Activated CD4-positive, alpha-beta T cell treated with anti-CD3 and anti-CD28 coated beads, Interleukin-2, amount 10 ng/mL, durations not matched to agents 24 days and 14 days (primary cell): ENCODE data around the gene ATP10D. TPM values are rescaled to one million over a fixed set of nuclear protein-coding genes. Genes with fewer than 3 reads are reported as not detected.

Experiments
- DNase-seq: peaks from one replicate; pipeline ENCODE4 v3.0.0; 2022
- H3K27ac Mint-ChIP-seq: one replicate; pipeline ENCODE4 v1.8.0; 2022; ENCODE audit warnings: mild to moderate bottlenecking, mixed read lengths
- H3K27me3 Mint-ChIP-seq: one replicate; pipeline ENCODE4 v1.8.0; 2022; ENCODE audit warnings: mixed read lengths
- H3K36me3 Mint-ChIP-seq: one replicate; pipeline ENCODE4 v1.8.0; 2022; ENCODE audit warnings: low read depth, mild to moderate bottlenecking, mixed read lengths
- H3K4me1 Mint-ChIP-seq: one replicate; pipeline ENCODE4 v1.8.0; 2021; ENCODE audit warnings: mixed read lengths
- H3K4me3 Mint-ChIP-seq: one replicate; pipeline ENCODE4 v1.8.0; 2022; ENCODE audit warnings: mild to moderate bottlenecking, moderate library complexity, mixed read lengths
- H3K9me3 Mint-ChIP-seq: one replicate; pipeline ENCODE4 v1.8.0; 2021; ENCODE audit warnings: mixed read lengths
- intact Hi-C: fragments of 100-400 bp; cut with micrococcal nuclease; formaldehyde crosslinking; loops from one replicate; pipeline ENCODE4 v1.15.1; 2023
- total RNA-seq: library from RNA; stranded (reverse); gene quantifications from 2 replicates; pipeline ENCODE4 v1.2.3, GENCODE V29; 2022

Gene ATP10D
- total RNA-seq, 1 donor from 2014 or later = 1.3 TPM

GRCh38 chr4:47606482-47606881, 121.4 kb downstream of the ATP10D start:
- intact Hi-C loops = no loop called here
- H3K27me3 Mint-ChIP-seq = no peaks in the 10 kb centered on the region
- no peaks in the 10 kb centered on the region for H3K36me3 Mint-ChIP-seq
- H3K4me3 Mint-ChIP-seq = no peak overlapping the region
- no peaks in the 10 kb centered on the region for H3K4me1 Mint-ChIP-seq
- no peaks in the 10 kb centered on the region for H3K9me3 Mint-ChIP-seq
- no peak overlapping the region for H3K27ac Mint-ChIP-seq
- no peak for DNase-seq

GRCh38 chr4:47612116-47613023, 127.3 kb downstream of the ATP10D start:
- Mint-ChIP-seq H3K4me3 (no peak overlapping the region), H3K36me3 (no peaks in the 10 kb centered on the region), H3K27ac (no peak overlapping the region), H3K27me3 (no peaks in the 10 kb centered on the region), H3K4me1 (no peaks in the 10 kb centered on the region), H3K9me3 (no peaks in the 10 kb centered on the region)
- intact Hi-C loops = no loop called here
- no peak for DNase-seq

GRCh38 chr4:47615385-47615784, 130.3 kb downstream of the ATP10D start:
- Mint-ChIP-seq H3K4me1 (no peaks in the 10 kb centered on the region), H3K9me3 (no peaks in the 10 kb centered on the region), H3K36me3 (no peaks in the 10 kb centered on the region), H3K4me3 (no peak overlapping the region), H3K27ac (no peak overlapping the region), H3K27me3 (no peaks in the 10 kb centered on the region)
- DNase-seq = no peak
- intact Hi-C loops = no loop called here

GRCh38 chr4:47617607-47618006, 132.5 kb downstream of the ATP10D start:
- Mint-ChIP-seq H3K27me3 (no peaks in the 10 kb centered on the region), H3K4me1 (no peaks in the 10 kb centered on the region), H3K9me3 (peaks cover 1% of the 10 kb centered on the region), H3K27ac (no peak overlapping the region), H3K4me3 (no peak overlapping the region), H3K36me3 (no peaks in the 10 kb centered on the region)
- intact Hi-C loops = no loop called here
- DNase-seq = no peak

- intact Hi-C loops = no loop called here
- no peak for DNase-seq
- Mint-ChIP-seq H3K27me3 (peaks cover 4% of the 10 kb centered on the region), H3K9me3 (peaks cover 3% of the 10 kb centered on the region), H3K4me1 (no peaks in the 10 kb centered on the region), H3K4me3 (no peak overlapping the region), H3K27ac (no peak overlapping the region), H3K36me3 (no peaks in the 10 kb centered on the region)
Observed at GRCh38 chr4:47619691-47620090, 134.6 kb downstream of the ATP10D start.

GRCh38 chr4:47621181-47621580, 136.1 kb downstream of the ATP10D start:
- no peaks in the 10 kb centered on the region for H3K4me1 Mint-ChIP-seq
- no peak overlapping the region for H3K4me3 Mint-ChIP-seq
- peaks cover 6% of the 10 kb centered on the region for H3K27me3 Mint-ChIP-seq
- peaks cover 3% of the 10 kb centered on the region for H3K9me3 Mint-ChIP-seq
- no peak for DNase-seq
- H3K36me3 Mint-ChIP-seq = no peaks in the 10 kb centered on the region
- intact Hi-C loops = no loop called here
- no peak overlapping the region for H3K27ac Mint-ChIP-seq

- no peak for DNase-seq
- Mint-ChIP-seq H3K27me3 (peaks cover 9% of the 10 kb centered on the region), H3K36me3 (no peaks in the 10 kb centered on the region), H3K4me1 (no peaks in the 10 kb centered on the region), H3K27ac (no peak overlapping the region), H3K4me3 (no peak overlapping the region), H3K9me3 (peaks cover 3% of the 10 kb centered on the region)
- intact Hi-C loops = no loop called here
Observed at GRCh38 chr4:47624031-47624441, 139.0 kb downstream of the ATP10D start.

GRCh38 chr4:47631161-47631560, 146.1 kb downstream of the ATP10D start:
- Mint-ChIP-seq H3K36me3 (no peaks in the 10 kb centered on the region), H3K27ac (no peak overlapping the region), H3K9me3 (no peaks in the 10 kb centered on the region), H3K27me3 (peaks cover 8% of the 10 kb centered on the region), H3K4me1 (no peaks in the 10 kb centered on the region), H3K4me3 (no peak overlapping the region)
- intact Hi-C loops = no loop called here
- no peak for DNase-seq

- no peak for DNase-seq
- H3K27ac Mint-ChIP-seq = no peak overlapping the region
- H3K27me3 Mint-ChIP-seq = peaks cover 7% of the 10 kb centered on the region
- H3K4me1 Mint-ChIP-seq = no peaks in the 10 kb centered on the region
- intact Hi-C loops = no loop called here
- no peaks in the 10 kb centered on the region for H3K36me3 Mint-ChIP-seq
- no peak overlapping the region for H3K4me3 Mint-ChIP-seq
- peaks cover 9% of the 10 kb centered on the region for H3K9me3 Mint-ChIP-seq
Observed at GRCh38 chr4:47639531-47639930, 154.5 kb downstream of the ATP10D start.

GRCh38 chr4:47640911-47641310, 155.8 kb downstream of the ATP10D start:
- H3K36me3 Mint-ChIP-seq = no peaks in the 10 kb centered on the region
- no peaks in the 10 kb centered on the region for H3K4me1 Mint-ChIP-seq
- peaks cover 6% of the 10 kb centered on the region for H3K27me3 Mint-ChIP-seq
- no peak overlapping the region for H3K4me3 Mint-ChIP-seq
- intact Hi-C loops = no loop called here
- H3K9me3 Mint-ChIP-seq = peaks cover 9% of the 10 kb centered on the region
- DNase-seq = no peak
- no peak overlapping the region for H3K27ac Mint-ChIP-seq

GRCh38 chr4:47641755-47642154, 156.7 kb downstream of the ATP10D start:
- Mint-ChIP-seq H3K4me1 (no peaks in the 10 kb centered on the region), H3K9me3 (peaks cover 6% of the 10 kb centered on the region), H3K4me3 (no peak overlapping the region), H3K27me3 (peaks cover 6% of the 10 kb centered on the region), H3K36me3 (no peaks in the 10 kb centered on the region), H3K27ac (no peak overlapping the region)
- DNase-seq = no peak
- intact Hi-C loops = no loop called here

- no peak for DNase-seq
- Mint-ChIP-seq H3K27ac (no peak overlapping the region), H3K27me3 (peaks cover 6% of the 10 kb centered on the region), H3K4me1 (no peaks in the 10 kb centered on the region), H3K9me3 (peaks cover 3% of the 10 kb centered on the region), H3K4me3 (no peak overlapping the region), H3K36me3 (no peaks in the 10 kb centered on the region)
- intact Hi-C loops = no loop called here
Observed at GRCh38 chr4:47642191-47642830, 157.2 kb downstream of the ATP10D start.
